ENCODE results near the gene PPIH. TPM values are rescaled to one million over a fixed set of nuclear protein-coding genes. Genes with fewer than 3 reads are reported as not detected.
"Not testable (repeated sequence)": the region's sequence is repeated elsewhere in the genome, so short reads cannot be mapped to it uniquely, and the experiment has no call there.

Gene PPIH
- total RNA-seq, 1 donor from 2014 or later = 22.6 TPM

DNA sequence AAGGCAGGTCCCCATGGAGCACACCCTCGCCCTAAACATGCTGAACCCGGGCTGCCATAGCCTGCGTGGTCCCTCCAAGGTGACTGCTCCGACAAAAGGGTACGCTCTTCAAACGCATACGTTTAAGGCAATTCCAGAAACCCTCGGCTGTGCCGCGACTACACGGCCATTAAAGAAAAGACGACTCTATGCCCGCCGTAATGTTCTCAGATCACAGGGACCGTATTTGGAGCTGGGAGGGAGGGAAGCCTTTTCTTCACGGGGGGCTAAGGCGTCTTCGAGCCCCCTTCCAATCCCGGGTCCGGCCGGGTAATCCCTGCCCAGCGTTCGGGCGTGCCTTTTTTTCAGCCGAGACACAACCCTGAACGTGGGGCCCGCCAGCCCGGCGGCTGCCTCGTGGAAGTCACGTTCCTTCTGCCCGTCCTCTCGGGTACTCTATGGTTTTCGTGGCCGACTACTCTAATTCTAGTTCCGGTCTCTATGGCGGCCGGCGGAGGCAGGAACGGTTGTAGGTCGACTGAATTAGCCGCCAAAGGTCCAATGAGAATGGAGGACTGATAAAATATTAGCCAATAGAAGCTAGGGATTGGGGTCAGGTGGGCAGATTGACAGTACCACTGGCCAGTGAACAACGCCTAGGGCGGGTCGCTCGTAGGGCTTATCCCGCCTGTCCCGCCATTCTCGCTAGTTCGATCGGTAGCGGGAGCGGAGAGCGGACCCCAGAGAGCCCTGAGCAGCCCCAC, 23.7 kb downstream of the PPIH start, which contains the start of gene YBX1:
Gene YBX1, plus strand, starts transcription at position 678 of the 743 bp plus-strand sequence. CDS start 148 bp downstream, outside the sequence.
- Mint-ChIP-seq H3K4me3 (ENCODE audit: unreplicated experiment) (peak within 1 kb of the TSS; percentile 94), H3K9me3 (ENCODE audit: unreplicated experiment) (peaks cover 10% of the 10 kb centered on the region), H3K27ac (ENCODE audit: unreplicated experiment) (peak within 1 kb of the TSS; percentile 95), H3K27me3 (ENCODE audit: unreplicated experiment) (peaks cover 10% of the 10 kb centered on the region), H3K36me3 (ENCODE audit: unreplicated experiment) (no peaks in the 10 kb centered on the region), H3K4me1 (ENCODE audit: low read depth, unreplicated experiment) (peaks cover 39% of the 10 kb centered on the region)
- DNase-seq = peak; percentile 96
- TF ChIP-seq, protein P1, sequence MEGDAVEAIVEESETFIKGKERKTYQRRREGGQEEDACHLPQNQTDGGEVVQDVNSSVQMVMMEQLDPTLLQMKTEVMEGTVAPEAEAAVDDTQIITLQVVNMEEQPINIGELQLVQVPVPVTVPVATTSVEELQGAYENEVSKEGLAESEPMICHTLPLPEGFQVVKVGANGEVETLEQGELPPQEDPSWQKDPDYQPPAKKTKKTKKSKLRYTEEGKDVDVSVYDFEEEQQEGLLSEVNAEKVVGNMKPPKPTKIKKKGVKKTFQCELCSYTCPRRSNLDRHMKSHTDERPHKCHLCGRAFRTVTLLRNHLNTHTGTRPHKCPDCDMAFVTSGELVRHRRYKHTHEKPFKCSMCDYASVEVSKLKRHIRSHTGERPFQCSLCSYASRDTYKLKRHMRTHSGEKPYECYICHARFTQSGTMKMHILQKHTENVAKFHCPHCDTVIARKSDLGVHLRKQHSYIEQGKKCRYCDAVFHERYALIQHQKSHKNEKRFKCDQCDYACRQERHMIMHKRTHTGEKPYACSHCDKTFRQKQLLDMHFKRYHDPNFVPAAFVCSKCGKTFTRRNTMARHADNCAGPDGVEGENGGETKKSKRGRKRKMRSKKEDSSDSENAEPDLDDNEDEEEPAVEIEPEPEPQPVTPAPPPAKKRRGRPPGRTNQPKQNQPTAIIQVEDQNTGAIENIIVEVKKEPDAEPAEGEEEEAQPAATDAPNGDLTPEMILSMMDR (IDR thresholded peaks at IDR 0.05; ENCODE audit: partially characterized antibody, unreplicated experiment) = no peak

DNA sequence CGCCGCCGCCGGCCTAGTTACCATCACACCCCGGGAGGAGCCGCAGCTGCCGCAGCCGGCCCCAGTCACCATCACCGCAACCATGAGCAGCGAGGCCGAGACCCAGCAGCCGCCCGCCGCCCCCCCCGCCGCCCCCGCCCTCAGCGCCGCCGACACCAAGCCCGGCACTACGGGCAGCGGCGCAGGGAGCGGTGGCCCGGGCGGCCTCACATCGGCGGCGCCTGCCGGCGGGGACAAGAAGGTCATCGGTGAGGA, 24.2 kb downstream of the PPIH start:
- Mint-ChIP-seq H3K27me3 (ENCODE audit: unreplicated experiment) (peaks cover 10% of the 10 kb centered on the region), H3K27ac (ENCODE audit: unreplicated experiment) (peak overlapping the region; percentile 95), H3K4me1 (ENCODE audit: low read depth, unreplicated experiment) (peaks cover 39% of the 10 kb centered on the region), H3K4me3 (ENCODE audit: unreplicated experiment) (peak overlapping the region; percentile 94)
- not testable (repeated sequence) for H3K36me3 Mint-ChIP-seq (ENCODE audit: unreplicated experiment); H3K9me3 Mint-ChIP-seq (ENCODE audit: unreplicated experiment); DNase-seq

DNA sequence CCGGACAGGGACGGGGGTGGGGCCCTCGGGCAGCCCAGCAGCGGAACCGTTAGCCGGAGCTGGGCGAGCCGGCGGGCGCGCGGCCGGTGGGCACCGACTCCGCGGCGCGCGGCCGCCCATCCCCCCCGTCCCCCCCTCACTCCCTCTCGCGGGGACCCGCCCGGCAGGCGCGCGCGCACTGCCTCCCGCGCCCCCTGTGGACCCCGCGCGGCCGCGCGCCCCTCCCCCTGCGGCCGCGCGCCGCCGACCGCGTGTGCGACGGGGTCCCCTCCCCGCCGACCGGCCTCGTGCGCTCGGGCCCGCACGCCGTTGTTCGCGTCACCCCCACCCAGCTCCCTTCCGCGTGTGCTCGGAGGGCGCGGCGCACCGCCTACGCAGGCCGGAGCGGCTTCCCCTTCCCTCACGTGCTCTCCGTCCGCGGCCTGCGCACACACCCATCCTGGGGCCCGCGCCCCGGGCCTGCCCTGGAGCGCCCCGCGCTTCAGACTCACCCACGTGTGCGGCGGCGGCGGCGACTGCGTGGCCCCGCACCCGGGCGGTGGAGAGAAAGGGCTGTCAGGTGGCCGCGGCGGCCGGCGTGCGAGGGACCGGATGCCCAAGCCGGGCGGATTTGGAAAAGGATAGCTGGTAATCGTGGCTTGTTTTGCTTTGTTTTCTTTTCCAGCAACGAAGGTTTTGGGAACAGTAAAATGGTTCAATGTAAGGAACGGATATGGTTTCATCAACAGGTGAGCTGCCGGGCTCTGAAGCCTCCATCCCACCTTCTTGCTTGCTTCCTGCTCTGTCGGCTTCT, 24.7 kb downstream of the PPIH start:
- peak overlapping the region; percentile 92 for H3K4me3 Mint-ChIP-seq (ENCODE audit: unreplicated experiment)
- H3K27ac Mint-ChIP-seq (ENCODE audit: unreplicated experiment) = peak overlapping the region; percentile 84
- TF ChIP-seq, protein P1 (IDR thresholded peaks at IDR 0.05; ENCODE audit: partially characterized antibody, unreplicated experiment) = no peak
- H3K36me3 Mint-ChIP-seq (ENCODE audit: unreplicated experiment) = no peaks in the 10 kb centered on the region
- H3K4me1 Mint-ChIP-seq (ENCODE audit: low read depth, unreplicated experiment) = peaks cover 43% of the 10 kb centered on the region
- peaks cover 10% of the 10 kb centered on the region for H3K27me3 Mint-ChIP-seq (ENCODE audit: unreplicated experiment)
- peaks cover 10% of the 10 kb centered on the region for H3K9me3 Mint-ChIP-seq (ENCODE audit: unreplicated experiment)
- DNase-seq = peak; percentile 68

DNA sequence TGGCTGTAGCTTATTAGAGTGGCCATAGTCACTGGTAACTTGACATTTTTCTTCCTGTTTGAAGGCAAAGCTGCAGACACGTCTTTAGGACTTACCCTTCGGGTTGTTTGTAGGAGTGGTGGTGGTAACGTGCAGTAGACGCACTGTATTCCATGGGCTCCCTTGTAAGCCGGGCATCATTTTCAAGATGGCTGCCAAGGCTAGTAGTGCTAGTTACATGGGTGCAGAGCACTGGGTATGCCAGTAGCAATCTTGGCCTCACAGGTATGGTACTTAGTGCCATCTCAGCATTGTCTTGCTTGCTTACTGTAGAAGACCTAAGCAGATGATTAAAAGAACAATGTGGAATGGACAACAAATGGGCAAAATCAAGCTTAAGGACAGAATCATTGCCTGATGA, 25.9 kb downstream of the PPIH start:
- DNase-seq = no peak
- H3K27ac Mint-ChIP-seq (ENCODE audit: unreplicated experiment) = peak overlapping the region; percentile 62
- no peaks in the 10 kb centered on the region for H3K36me3 Mint-ChIP-seq (ENCODE audit: unreplicated experiment)
- peaks cover 10% of the 10 kb centered on the region for H3K9me3 Mint-ChIP-seq (ENCODE audit: unreplicated experiment)
- peaks cover 10% of the 10 kb centered on the region for H3K27me3 Mint-ChIP-seq (ENCODE audit: unreplicated experiment)
- peaks cover 48% of the 10 kb centered on the region for H3K4me1 Mint-ChIP-seq (ENCODE audit: low read depth, unreplicated experiment)
- H3K4me3 Mint-ChIP-seq (ENCODE audit: unreplicated experiment) = peak overlapping the region; percentile 92
- TF ChIP-seq, protein P1 (IDR thresholded peaks at IDR 0.05; ENCODE audit: partially characterized antibody, unreplicated experiment) = no peak

DNA sequence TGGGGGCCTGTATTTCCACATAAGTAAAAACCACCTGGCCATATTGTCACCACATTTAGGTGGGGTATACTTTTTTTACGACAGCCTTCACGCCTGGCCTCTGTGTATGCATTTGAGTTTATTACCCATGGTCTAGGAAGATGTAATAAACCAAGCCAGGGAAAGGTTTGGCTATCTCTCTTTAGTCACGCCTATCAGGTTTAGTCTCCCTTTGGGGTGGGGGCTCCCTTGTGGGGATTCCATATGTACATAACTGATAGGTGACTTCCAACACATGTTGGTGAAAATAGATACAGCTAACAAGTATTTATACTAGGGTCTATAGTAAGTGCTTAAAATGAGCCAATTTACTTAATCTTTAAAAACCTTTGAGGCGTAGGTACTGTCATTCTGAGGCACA, 28.2 kb downstream of the PPIH start:
- TF ChIP-seq, protein P1 (IDR thresholded peaks at IDR 0.05; ENCODE audit: partially characterized antibody, unreplicated experiment) = no peak
- Mint-ChIP-seq H3K27ac (ENCODE audit: unreplicated experiment) (no peak overlapping the region), H3K27me3 (ENCODE audit: unreplicated experiment) (peaks cover 9% of the 10 kb centered on the region), H3K9me3 (ENCODE audit: unreplicated experiment) (peaks cover 10% of the 10 kb centered on the region), H3K4me1 (ENCODE audit: low read depth, unreplicated experiment) (peaks cover 45% of the 10 kb centered on the region), H3K4me3 (ENCODE audit: unreplicated experiment) (no peak overlapping the region), H3K36me3 (ENCODE audit: unreplicated experiment) (no peaks in the 10 kb centered on the region)
- no peak for DNase-seq
